A673 (cell line): ENCODE data around the gene RIBC2.

Experiments
- EZH2 ChIP-seq: fragments of 200-600 bp; sonication (generic); IDR thresholded peaks from 2 replicates; pipeline ENCODE4 v1.6.1; 2017; ENCODE audit warnings: borderline replicate concordance, low read depth, mild to moderate bottlenecking, mixed read lengths, antibody characterized with exemption, low read length; ENCODE audit not compliant: poor library complexity, severe bottlenecking
- TF ChIP-seq, protein P1 (sequence below): fragments of 300-800, 200-600 bp; sonication (generic); conservative IDR thresholded peaks from 2 replicates; pipeline ENCODE4 v1.5.1; 2017; ENCODE audit warnings: low read depth, mild to moderate bottlenecking, antibody characterized with exemption, low read length, moderate library complexity, mixed read lengths

DNA sequence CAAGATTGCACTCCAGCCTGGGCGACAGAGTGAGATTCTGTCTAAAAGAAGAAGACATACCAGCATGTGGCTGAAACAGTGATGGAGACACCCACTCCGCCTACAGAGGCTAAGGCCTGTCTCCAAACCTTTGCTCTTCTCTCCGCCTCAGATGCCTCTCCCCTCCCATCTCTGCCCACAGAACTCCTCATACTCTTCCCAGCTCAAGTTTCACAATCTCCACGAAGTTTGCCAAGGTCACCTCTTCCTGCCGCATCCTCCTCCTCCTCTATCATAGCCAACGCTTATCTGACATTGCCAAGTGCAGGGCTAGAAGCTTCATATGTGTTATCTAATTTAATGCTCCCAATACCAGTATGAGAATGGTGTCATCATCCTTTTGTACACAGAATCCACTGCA lies 63.3 kb downstream of the RIBC2 start:
- TF ChIP-seq EZH2: no peak
- TF ChIP-seq, protein P1, sequence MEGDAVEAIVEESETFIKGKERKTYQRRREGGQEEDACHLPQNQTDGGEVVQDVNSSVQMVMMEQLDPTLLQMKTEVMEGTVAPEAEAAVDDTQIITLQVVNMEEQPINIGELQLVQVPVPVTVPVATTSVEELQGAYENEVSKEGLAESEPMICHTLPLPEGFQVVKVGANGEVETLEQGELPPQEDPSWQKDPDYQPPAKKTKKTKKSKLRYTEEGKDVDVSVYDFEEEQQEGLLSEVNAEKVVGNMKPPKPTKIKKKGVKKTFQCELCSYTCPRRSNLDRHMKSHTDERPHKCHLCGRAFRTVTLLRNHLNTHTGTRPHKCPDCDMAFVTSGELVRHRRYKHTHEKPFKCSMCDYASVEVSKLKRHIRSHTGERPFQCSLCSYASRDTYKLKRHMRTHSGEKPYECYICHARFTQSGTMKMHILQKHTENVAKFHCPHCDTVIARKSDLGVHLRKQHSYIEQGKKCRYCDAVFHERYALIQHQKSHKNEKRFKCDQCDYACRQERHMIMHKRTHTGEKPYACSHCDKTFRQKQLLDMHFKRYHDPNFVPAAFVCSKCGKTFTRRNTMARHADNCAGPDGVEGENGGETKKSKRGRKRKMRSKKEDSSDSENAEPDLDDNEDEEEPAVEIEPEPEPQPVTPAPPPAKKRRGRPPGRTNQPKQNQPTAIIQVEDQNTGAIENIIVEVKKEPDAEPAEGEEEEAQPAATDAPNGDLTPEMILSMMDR: no peak
